Naive thymus-derived CD8-positive, alpha-beta T cell (primary cell): ENCODE data around the gene KDM2B. TPM values are rescaled to one million over a fixed set of nuclear protein-coding genes. Genes with fewer than 3 reads are reported as not detected.

Experiments used
- ATAC-seq, 2 donors: fragments of 150-1000 bp; cut with Tn5 transposase in 1 of 2; sonication (Bioruptor Pico), chemical (Tn5 transposase) in 1 of 2; 1 replicate in 1 of 2; 2 replicates in 1 of 2; pipeline ENCODE4 v1.10.0; 2021; ENCODE audit warnings: mild to moderate bottlenecking in 2 of 2, moderate library complexity in 2 of 2
- POLR2A ChIA-PET: fragments of 350-600 bp; sonication (Branson Sonifier 250); formaldehyde crosslinking; loops from one replicate; lab custom pipeline; 2021; ENCODE audit warnings: antibody characterized with exemption; lab: Charles Lee
- DNase-seq, 10 donors: peaks; one replicate each; pipeline versions ENCODE4 v3.0.0 to v3.0.0-alpha.2; 2020 to 2022
- H3K27ac Mint-ChIP-seq, 10 donors: one replicate each; pipeline ENCODE4 v1.8.0; 2020 to 2022; ENCODE audit warnings: mild to moderate bottlenecking in 10 of 10, mixed read lengths in 10 of 10, moderate library complexity in 4 of 10, inconsistent platforms in 1 of 10
- H3K27me3 Mint-ChIP-seq, 5 donors: one replicate each; pipeline ENCODE4 v1.8.0; 2021 to 2022; ENCODE audit warnings: mixed read lengths in 5 of 5
- H3K36me3 Mint-ChIP-seq, 3 donors: one replicate each; pipeline ENCODE4 v1.8.0; 2020 to 2022; ENCODE audit warnings: mixed read lengths in 3 of 3, mild to moderate bottlenecking in 2 of 3, inconsistent platforms in 1 of 3
- H3K4me1 Mint-ChIP-seq, 4 donors: one replicate each; pipeline ENCODE4 v1.8.0; 2021 to 2022; ENCODE audit warnings: mixed read lengths in 4 of 4
- H3K4me3 Mint-ChIP-seq, 10 donors: one replicate each; pipeline ENCODE4 v1.8.0; 2020 to 2022; ENCODE audit warnings: mild to moderate bottlenecking in 10 of 10, mixed read lengths in 10 of 10, moderate library complexity in 6 of 10, inconsistent platforms in 1 of 10
- H3K9me3 Mint-ChIP-seq, 9 donors: one replicate each; pipeline ENCODE4 v1.8.0; 2020 to 2022; ENCODE audit warnings: mixed read lengths in 9 of 9, mild to moderate bottlenecking in 3 of 9, inconsistent platforms in 1 of 9, moderate library complexity in 1 of 9
- polyA plus RNA-seq, 3 donors: library from polyadenylated mRNA; unstranded; fragments of 300-500 nt; fragmentation: Illumina TruSeq; gene quantifications; one replicate each; pipeline ENCODE4 v1.2.3, GENCODE V29; 2021
- total RNA-seq, 8 experiments: library from RNA in 2 of 8; stranded (reverse) in 2 of 8; gene quantifications; one replicate each; pipeline ENCODE4 v1.2.3 and lab custom pipeline; 2021 to 2026

KDM2B gene
- total and polyA plus RNA-seq, 5 experiments from 2014 or later = 13.0 to 95.0 (median 19.4) TPM

DNA sequence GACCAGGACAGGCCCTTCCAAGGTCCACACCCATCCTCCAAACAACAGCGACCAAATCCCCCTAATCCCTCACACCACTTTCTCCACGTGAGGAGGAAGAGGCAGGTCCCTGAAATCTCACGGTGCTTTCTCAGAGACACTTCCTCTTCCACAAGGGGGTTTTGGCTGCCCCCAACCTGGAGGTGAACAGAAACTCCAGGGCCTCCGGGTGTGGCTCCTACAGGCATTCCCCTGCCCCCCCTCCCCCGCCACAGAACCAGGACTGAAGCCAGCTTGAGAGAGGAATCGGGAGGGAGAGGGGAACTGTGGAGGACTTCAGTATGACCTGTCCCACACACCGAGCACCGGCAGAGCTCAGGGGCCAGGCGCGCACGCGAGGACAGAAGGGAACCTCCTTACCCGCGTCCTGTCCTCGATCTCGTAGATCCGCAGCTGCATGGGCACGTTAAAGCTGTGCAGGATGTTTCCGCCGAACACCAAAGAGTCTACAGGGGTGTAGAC, 60.2 kb downstream of the KDM2B start:
- no peaks in the 10 kb centered on the region for H3K27me3 Mint-ChIP-seq
- no peak for ATAC-seq
- H3K4me3 Mint-ChIP-seq = no peak overlapping the region
- peaks cover 3 to 8% (median 6%) of the 10 kb centered on the region in 4 donors for H3K4me1 Mint-ChIP-seq
- H3K36me3 Mint-ChIP-seq = peaks cover 0 to 22% (median 5%) of the 10 kb centered on the region in 3 donors
- no peak overlapping the region for H3K27ac Mint-ChIP-seq
- POLR2A ChIA-PET = no interaction called here
- no peak for DNase-seq
- H3K9me3 Mint-ChIP-seq = no peaks in the 10 kb centered on the region

DNA sequence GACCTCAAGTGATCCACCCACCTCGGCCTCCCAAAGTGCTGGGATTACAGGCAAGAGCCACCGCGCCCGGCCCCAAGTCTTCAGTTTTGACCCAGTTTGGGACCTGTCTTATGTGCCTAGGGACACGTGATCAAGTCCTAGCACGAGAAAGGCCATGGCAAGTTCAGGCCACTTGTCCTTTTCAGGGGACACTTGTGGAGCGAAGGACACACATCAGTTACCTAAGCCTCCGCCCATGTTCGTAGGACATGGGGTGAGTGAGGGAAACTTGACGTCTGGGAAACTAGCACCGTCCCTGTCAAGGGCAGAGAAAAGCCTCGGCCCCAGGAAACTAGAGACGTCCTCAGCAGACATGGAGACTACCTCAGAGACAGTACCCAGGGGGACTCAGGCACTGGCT, 60.7 kb downstream of the KDM2B start:
- DNase-seq (no peak), ATAC-seq (no peak)
- H3K27ac Mint-ChIP-seq = peak overlapping the region in 1 of 10 donors; percentile 20
- peaks cover 0 to 22% (median 5%) of the 10 kb centered on the region in 3 donors for H3K36me3 Mint-ChIP-seq
- no peaks in the 10 kb centered on the region for H3K9me3 Mint-ChIP-seq
- no peak overlapping the region for H3K4me3 Mint-ChIP-seq
- POLR2A ChIA-PET = interaction anchor here (1.0 kb wide), 1 partner anchor 16 kb away, joined by 3 read pairs; no protein-coding TSS in a partner anchor
- no peaks in the 10 kb centered on the region for H3K27me3 Mint-ChIP-seq
- peaks cover 6 to 10% (median 7%) of the 10 kb centered on the region in 4 donors for H3K4me1 Mint-ChIP-seq

DNA sequence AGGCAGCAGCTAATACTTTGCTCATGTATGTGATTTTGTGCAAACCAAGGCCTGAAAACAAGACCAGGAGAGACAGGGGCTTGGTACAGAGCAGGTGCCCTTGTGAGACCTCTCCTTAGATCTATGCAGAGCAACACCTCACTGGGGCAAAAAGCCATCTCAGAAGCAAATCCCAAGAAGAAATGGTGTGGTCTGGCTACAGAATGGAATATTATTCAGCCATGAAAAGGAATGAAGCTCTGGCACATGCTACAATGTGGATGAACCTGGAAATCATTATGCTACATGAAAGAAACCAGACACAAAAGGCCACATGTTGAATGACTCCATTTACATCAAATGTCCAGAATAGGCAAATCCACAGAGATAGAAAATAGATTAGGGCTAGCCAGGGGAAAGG, 61.6 kb downstream of the KDM2B start:
- ATAC-seq (no peak), DNase-seq (no peak)
- Mint-ChIP-seq H3K36me3 (peaks cover 0 to 22% (median 5%) of the 10 kb centered on the region in 3 donors), H3K27me3 (no peaks in the 10 kb centered on the region), H3K4me3 (no peak overlapping the region), H3K4me1 (peaks cover 9 to 14% (median 10%) of the 10 kb centered on the region in 4 donors), H3K27ac (peak overlapping the region in 1 of 10 donors; percentile 29), H3K9me3 (no peaks in the 10 kb centered on the region)
- POLR2A ChIA-PET = interaction anchor here (0.6 to 1.0 kb wide), 2 partner anchors 17 to 141 kb away, joined by 3 to 4 read pairs; no protein-coding TSS in a partner anchor

DNA sequence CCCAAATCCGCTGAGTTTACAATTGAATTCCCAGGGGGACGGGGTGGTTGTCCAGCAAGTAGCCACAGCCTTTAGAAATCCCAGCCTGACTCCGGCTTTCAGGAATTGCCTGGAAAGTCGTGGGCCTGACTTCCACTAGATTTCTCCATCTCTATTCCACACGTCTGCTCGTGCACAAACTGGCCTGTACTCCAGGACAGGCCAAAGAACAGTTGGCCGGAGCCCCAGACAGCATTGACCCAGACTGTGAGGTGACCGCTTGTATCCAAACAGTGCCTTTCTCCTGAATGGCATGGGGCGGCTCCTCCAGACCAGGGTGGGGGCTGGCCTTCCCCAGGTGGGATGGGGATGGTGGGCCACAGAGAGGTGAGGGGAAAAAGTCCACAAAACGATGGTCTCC, 62.2 kb downstream of the KDM2B start:
- DNase-seq = no peak
- H3K36me3 Mint-ChIP-seq = peaks cover 0 to 22% (median 5%) of the 10 kb centered on the region in 3 donors
- no peaks in the 10 kb centered on the region for H3K9me3 Mint-ChIP-seq
- no peak overlapping the region for H3K4me3 Mint-ChIP-seq
- ATAC-seq = no peak
- POLR2A ChIA-PET = interaction anchor here (0.6 to 1.1 kb wide), 2 partner anchors 20 to 142 kb away, joined by 3 to 4 read pairs; no protein-coding TSS in a partner anchor
- peaks cover 11 to 16% (median 14%) of the 10 kb centered on the region in 4 donors for H3K4me1 Mint-ChIP-seq
- no peaks in the 10 kb centered on the region for H3K27me3 Mint-ChIP-seq
- H3K27ac Mint-ChIP-seq = no peak overlapping the region

DNA sequence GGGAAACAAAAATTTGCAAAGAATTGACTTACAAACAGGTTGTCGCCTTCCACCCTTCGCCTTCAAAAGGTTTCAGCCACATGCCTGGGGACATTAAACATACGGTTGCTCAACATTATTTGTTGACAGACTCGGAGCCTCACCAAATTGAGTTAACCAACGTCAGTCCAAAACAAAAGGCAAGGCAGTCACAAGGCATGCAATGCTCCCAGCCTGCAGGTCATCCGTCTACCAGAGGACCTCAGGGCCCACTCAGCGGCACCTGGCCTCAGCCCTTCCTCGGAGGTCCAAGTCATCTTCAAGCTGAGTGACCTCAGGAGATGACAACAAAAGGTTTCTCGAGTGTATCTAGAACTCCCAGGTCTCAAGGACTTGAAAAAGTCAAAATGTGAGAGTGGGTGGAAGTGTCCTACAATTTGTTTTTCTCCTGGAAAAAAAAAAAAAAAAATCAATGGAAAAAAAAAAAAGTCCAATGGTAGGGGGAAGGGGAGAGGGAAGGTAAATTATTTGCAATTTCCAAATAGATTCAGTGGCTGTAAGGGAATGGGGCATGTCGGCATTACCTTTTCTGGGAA, 64.3 kb downstream of the KDM2B start:
- POLR2A ChIA-PET = no interaction called here
- Mint-ChIP-seq H3K4me3 (no peak overlapping the region), H3K4me1 (peaks cover 14 to 19% (median 16%) of the 10 kb centered on the region in 4 donors), H3K27me3 (no peaks in the 10 kb centered on the region), H3K27ac (peak overlapping the region in 4 of 10 donors; percentile 51 to 69 (median 62)), H3K9me3 (no peaks in the 10 kb centered on the region), H3K36me3 (peaks cover 0 to 35% (median 5%) of the 10 kb centered on the region in 3 donors)
- ATAC-seq = no peak
- DNase-seq = no peak

DNA sequence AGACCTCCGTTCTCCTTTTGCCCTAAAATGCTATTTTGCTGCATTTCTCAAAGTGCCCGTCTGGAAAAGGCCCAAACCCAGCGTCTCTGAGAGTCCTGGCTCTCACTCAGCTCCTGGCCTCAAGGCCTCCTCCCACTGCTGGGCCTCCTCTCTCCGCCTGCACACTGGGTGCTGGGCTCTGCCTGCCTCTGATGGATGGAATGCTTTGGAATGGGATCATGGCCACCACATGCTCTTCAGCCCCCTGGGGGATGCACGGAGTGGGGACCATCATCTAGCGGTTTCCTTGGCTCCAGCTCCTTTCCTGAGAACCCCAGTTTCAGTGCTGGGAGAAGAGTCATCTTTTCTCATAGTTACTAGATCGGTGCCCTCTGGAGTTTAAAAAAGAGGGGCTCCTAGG, 65.2 kb downstream of the KDM2B start:
- Mint-ChIP-seq H3K4me1 (peaks cover 14 to 19% (median 16%) of the 10 kb centered on the region in 4 donors), H3K4me3 (peak overlapping the region in 1 of 10 donors; percentile 18), H3K9me3 (no peaks in the 10 kb centered on the region), H3K27me3 (no peaks in the 10 kb centered on the region), H3K27ac (peak overlapping the region in 8 of 10 donors; percentile 46 to 90 (median 72)), H3K36me3 (peaks cover 0 to 35% (median 5%) of the 10 kb centered on the region in 3 donors)
- ATAC-seq (no peak), DNase-seq (no peak)
- POLR2A ChIA-PET = interaction anchor here (0.6 kb wide), 1 partner anchor 81 kb away, joined by 4 read pairs; no protein-coding TSS in a partner anchor

DNA sequence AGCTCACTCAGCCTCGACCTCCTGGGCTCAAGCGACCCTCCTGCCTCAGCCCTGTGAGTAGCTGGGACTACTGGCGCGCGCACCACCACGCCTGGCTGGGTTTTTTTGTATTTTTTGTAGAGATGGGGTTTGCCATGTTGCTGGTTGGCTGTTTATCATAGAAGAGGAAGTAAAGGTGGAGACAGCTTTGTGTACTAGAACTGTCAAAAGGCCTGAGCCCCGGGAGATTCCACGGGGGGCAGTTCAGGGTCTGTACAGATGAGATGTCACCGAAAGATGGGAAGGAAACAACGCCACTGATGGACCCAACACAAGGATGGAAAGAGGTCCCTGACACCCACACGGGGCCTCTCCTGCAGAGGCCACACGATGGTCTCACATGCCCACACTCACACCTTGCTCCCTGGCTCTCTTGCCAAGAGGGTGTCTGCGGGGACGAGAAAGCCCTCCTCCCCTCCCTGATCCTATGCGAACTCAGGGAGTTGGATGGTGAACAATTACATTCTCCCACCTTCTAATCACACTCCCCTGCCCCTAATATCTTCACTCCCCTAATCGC, 66.6 kb downstream of the KDM2B start:
- peak; percentile 79 to 88 for ATAC-seq
- no peaks in the 10 kb centered on the region for H3K9me3 Mint-ChIP-seq
- H3K4me3 Mint-ChIP-seq = peak overlapping the region in 7 of 10 donors; percentile 7 to 48 (median 34)
- H3K27ac Mint-ChIP-seq = peak overlapping the region; percentile 65 to 96 (median 88)
- peaks cover 0 to 40% (median 3%) of the 10 kb centered on the region in 3 donors for H3K36me3 Mint-ChIP-seq
- peaks cover 14 to 19% (median 16%) of the 10 kb centered on the region in 4 donors for H3K4me1 Mint-ChIP-seq
- DNase-seq = peak in 3 of 10 donors; percentile 23 to 28 (median 25)
- POLR2A ChIA-PET = interaction anchor here (0.6 to 1.4 kb wide), 4 partner anchors 13 to 1660 kb away, joined by 3 to 4 read pairs (median 4); no protein-coding TSS in a partner anchor
- no peaks in the 10 kb centered on the region for H3K27me3 Mint-ChIP-seq

DNA sequence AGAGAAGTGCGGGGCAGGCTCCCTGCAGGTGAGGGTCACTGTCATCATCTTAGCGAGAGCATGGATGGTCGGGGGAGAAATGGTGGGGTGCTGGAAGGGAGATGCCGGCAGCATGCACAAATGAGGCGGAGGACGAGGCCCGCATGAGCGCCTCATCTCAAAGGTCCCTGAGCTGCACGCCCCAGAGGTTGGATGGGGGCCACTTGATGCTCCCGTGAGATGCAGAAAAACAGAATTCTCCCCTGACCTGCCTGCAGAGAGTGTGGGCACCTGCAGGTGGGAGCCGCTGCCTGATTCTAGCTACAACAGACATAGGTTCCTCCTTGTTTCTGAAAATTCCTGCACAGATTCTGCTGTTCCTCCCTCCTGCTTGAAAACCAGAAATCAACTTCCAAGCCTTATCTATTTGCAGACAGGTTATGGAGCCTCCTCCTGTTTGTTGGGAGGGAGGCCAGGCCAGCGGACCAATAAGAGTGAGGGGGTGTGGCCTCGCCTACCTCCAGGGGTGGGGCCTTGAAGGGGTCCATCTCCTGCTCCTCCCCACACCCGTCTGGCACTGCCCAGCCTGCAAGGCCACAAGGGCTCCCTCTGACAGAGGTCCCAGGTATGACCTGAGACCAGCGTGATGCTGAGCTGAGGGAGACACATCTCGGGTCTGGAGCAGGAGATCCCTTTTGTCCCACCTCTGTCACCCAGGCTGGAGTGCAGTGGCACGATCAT, 67.2 kb downstream of the KDM2B start:
- H3K9me3 Mint-ChIP-seq = no peaks in the 10 kb centered on the region
- H3K27me3 Mint-ChIP-seq = no peaks in the 10 kb centered on the region
- DNase-seq (no peak), ATAC-seq (peak; percentile 50 to 55)
- H3K36me3 Mint-ChIP-seq = peaks cover 0 to 43% (median under 1%) of the 10 kb centered on the region in 3 donors
- peak overlapping the region in 3 of 10 donors; percentile 7 to 34 (median 23) for H3K4me3 Mint-ChIP-seq
- peak overlapping the region; percentile 65 to 96 (median 88) for H3K27ac Mint-ChIP-seq
- H3K4me1 Mint-ChIP-seq = peaks cover 14 to 19% (median 16%) of the 10 kb centered on the region in 4 donors
- POLR2A ChIA-PET = interaction anchor here (0.6 to 1.4 kb wide), 4 partner anchors 14 to 1660 kb away, joined by 3 to 4 read pairs (median 4); no protein-coding TSS in a partner anchor

DNA sequence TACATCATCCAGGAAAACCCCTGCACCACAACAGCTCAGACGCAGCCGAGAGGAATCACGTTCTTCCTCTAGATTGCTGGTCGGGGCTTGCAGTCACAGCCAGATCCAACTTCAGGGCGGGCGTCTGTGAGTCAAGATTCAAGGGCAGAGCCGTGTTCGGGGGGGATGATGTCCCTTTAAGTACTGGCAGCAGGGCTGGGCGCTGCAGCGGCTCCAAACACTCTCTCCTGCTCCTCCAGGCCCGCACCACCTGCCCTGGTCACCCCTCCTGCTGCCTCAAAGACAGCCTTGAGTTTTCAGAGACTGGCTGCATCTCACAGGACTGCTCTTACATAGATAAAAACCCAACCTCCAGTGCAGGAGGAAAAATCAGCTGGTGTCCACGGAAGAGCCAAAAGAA, 68.3 kb downstream of the KDM2B start:
- H3K27ac Mint-ChIP-seq = peak overlapping the region in 5 of 10 donors; percentile 16 to 46 (median 25)
- no peaks in the 10 kb centered on the region for H3K27me3 Mint-ChIP-seq
- no peak overlapping the region for H3K4me3 Mint-ChIP-seq
- peaks cover 14 to 19% (median 16%) of the 10 kb centered on the region in 4 donors for H3K4me1 Mint-ChIP-seq
- no peak for DNase-seq
- H3K36me3 Mint-ChIP-seq = peaks cover 0 to 52% (median 6%) of the 10 kb centered on the region in 3 donors
- POLR2A ChIA-PET = no interaction called here
- no peaks in the 10 kb centered on the region for H3K9me3 Mint-ChIP-seq
- no peak for ATAC-seq

DNA sequence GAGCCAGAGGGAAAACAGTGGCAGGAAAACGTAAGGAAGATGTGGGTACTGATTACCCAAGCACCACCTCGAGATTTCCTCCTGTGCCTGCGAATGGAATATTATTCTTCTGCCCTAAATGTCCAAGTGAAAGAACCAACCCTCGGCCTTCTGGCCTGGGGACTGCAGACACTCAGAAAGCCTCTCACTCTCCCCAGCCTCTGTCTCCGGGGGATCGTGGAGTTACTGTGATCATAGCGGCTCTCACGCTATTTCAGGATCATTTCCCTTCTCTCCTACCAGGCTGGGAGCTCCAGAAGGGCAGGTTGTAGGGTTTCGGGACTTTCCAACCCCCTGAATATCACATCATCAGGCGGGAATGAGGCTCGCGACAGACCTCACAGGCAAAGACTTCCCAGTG, 68.9 kb downstream of the KDM2B start:
- POLR2A ChIA-PET = no interaction called here
- H3K4me1 Mint-ChIP-seq = peaks cover 14 to 19% (median 17%) of the 10 kb centered on the region in 4 donors
- peak overlapping the region in 4 of 10 donors; percentile 16 to 37 (median 18) for H3K27ac Mint-ChIP-seq
- H3K27me3 Mint-ChIP-seq = no peaks in the 10 kb centered on the region
- DNase-seq = no peak
- peaks cover 0 to 59% (median 6%) of the 10 kb centered on the region in 3 donors for H3K36me3 Mint-ChIP-seq
- ATAC-seq = no peak
- no peaks in the 10 kb centered on the region for H3K9me3 Mint-ChIP-seq
- H3K4me3 Mint-ChIP-seq = no peak overlapping the region

DNA sequence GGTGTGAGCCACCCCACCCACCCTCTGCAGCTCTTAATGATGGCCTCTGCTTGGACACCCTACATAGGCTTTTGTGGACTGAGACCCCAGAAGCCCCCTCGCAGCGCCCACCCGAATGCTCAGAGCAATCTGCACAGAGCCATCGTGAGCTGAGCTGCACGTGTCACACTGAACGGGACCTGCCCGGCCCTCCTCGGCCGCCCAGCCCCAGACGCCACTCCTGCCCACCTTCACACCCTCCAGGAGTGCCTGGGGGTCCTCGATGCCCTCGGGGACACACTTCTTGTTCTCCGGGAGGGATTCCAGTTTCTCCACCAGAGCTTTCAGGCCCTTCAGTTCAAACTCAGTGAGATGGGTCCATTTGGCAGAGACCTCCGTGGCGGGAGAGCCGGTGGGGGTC, 71.5 kb downstream of the KDM2B start:
- POLR2A ChIA-PET = no interaction called here
- H3K27ac Mint-ChIP-seq = peak overlapping the region in 1 of 10 donors; percentile 61
- peaks cover 6 to 16% (median 12%) of the 10 kb centered on the region in 4 donors for H3K4me1 Mint-ChIP-seq
- H3K9me3 Mint-ChIP-seq = no peaks in the 10 kb centered on the region
- no peak overlapping the region for H3K4me3 Mint-ChIP-seq
- peaks cover 0 to 70% (median 6%) of the 10 kb centered on the region in 3 donors for H3K36me3 Mint-ChIP-seq
- ATAC-seq (no peak), DNase-seq (no peak)
- H3K27me3 Mint-ChIP-seq = no peaks in the 10 kb centered on the region

DNA sequence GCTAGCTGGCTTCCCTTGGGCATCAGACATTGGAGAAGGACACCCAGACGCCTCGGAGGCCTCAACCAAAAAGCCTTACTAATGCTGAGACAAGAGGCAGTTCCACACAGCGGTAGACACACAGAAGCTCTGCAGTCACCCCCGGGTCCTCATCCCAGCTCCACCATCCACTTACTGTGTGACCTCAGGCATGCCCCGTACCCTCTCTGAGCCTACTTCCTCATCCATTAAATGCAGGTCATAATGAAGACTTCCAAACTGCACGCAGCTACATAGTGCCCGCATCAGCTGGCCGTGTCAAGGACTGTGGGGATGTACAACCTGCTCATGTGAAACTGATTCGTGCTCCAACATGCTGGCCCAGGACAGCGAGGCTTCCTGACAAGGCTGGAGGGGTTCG, 72.3 kb downstream of the KDM2B start:
- peaks cover 0 to 74% (median 6%) of the 10 kb centered on the region in 3 donors for H3K36me3 Mint-ChIP-seq
- peaks cover 2 to 13% (median 8%) of the 10 kb centered on the region in 4 donors for H3K4me1 Mint-ChIP-seq

More for the DNA sequence above, 72.3 kb downstream of the KDM2B start:
- no peak for ATAC-seq
- DNase-seq = no peak
- POLR2A ChIA-PET = interaction anchor here (0.6 kb wide), 1 partner anchor 28 kb away, joined by 3 read pairs; no protein-coding TSS in a partner anchor
- H3K27me3 Mint-ChIP-seq = no peaks in the 10 kb centered on the region
- H3K9me3 Mint-ChIP-seq = no peaks in the 10 kb centered on the region
- H3K4me3 Mint-ChIP-seq = no peak overlapping the region
- H3K27ac Mint-ChIP-seq = peak overlapping the region in 5 of 10 donors; percentile 31 to 73 (median 69)
